Measurements from ENCODE around the gene KRTAP12-1.

- TF ChIP-seq GATA3 (IDR thresholded peaks at IDR 0.05; ENCODE audit: low read depth, low read length), result no peak
- TF ChIP-seq GATA2 (IDR thresholded peaks at IDR 0.05; ENCODE audit: low read depth, low read length), result no peak
These were observed 11.1 kb downstream of the KRTAP12-1 start for GRCh38 chr21:44670642-44671432.

Measured in SH-SY5Y (cell line).